ENCODE results near the gene TMEM204.
"Not testable (repeated sequence)": the region's sequence is repeated elsewhere in the genome, so short reads cannot be mapped to it uniquely, and the experiment has no call there.

TMEM204 gene

GRCh38 chr16:1560866-1561265 is 27.4 kb downstream of the TMEM204 start:
- no peak for DNase-seq

DNA sequence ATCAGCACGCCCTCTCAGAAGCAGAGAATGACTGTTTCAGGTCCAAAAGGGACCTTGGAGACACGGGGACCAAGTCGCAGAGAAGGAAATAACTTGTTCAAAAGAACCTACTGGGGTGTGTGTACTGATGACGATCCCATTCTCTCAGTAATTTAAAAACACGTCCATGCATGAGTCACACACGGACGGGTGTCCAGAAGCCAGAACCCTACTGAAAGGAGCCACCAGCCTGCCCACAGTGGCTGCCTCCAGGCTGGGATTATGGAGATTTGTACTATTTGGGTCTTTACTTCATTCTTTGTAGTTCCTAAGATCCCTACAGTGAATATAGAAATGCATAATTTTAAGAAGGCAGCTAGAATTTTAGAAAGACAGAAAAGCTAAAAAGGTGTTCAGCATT is 27.8 kb downstream of the TMEM204 start:
- DNase-seq = no peak

DNA sequence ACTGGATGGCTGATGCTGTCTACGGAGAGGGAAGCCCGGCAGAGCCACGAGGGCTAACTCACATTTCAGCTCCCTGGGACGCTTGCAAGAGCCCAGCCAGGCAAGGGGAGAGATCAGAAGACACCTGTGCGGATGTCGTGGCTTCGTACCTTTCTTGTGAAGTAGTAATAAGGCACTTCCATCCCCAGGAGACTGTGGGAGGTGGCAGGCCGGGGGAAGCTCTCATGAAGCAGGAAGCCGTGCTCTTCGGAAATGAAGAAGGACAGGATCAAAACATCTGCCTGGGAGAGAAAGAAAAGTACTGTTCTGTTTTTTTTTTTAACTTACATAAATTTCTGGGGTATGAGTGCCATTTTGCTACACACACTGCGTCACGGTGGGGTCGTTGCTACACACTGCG is 28.4 kb downstream of the TMEM204 start:
- no peak for DNase-seq

DNA sequence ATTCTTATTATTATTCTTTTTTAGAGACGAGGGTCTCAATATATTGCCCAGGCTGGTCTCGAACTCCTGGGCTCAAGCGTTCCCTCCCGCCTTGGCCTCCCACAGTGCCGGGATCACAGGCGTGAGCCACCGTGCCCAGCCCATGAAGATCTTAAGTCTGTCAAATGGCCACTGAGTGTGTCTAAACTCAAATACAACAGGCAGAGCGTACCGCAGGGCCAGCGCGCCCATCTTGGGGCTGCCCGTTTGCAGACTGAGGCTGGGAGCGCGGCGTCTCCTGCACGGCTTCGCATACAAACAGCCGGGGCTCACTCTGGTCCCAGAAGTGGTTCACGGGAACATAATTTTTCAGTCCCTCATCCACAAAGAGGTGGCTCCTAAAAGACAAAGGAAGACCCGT is 30.3 kb downstream of the TMEM204 start:
- no peak for DNase-seq

GRCh38 chr16:1564325-1564724 is 30.9 kb downstream of the TMEM204 start:
- DNase-seq = no peak

- no peak for DNase-seq
Observed at GRCh38 chr16:1565083-1565805, 31.8 kb downstream of the TMEM204 start.

- no peak for DNase-seq
Observed at GRCh38 chr16:1567988-1568387, 34.5 kb downstream of the TMEM204 start.

DNA sequence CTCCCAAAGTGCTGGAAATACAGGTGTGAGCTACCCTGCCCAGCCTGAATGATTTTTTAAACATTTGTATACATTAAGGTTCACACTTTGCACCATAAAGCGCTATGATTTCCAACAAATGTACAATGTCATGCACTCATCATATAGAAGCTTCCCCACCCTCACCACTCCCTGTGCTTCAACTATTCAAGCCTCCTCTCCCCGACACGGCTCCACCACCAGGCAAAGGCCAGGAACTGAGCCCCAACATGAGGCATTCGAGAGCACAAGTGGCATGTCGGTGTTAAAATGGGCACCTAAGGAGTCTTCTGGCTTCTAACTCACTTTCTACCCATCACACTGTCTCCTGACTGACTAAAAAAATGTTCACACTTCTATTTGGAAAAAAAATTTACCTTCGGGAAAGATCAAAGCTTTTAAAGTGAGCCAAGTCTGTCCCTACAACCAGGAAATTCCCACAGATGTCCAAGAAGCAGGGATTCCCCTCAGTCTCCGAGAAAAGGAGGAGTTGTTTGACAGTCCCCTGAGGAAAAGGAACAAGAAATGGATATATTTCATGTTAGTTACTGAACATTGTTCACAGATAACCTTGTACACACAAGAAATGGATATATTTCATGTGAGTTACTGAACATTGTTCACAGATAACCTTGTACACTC is 37.7 kb downstream of the TMEM204 start:
- DNase-seq = no peak

DNA sequence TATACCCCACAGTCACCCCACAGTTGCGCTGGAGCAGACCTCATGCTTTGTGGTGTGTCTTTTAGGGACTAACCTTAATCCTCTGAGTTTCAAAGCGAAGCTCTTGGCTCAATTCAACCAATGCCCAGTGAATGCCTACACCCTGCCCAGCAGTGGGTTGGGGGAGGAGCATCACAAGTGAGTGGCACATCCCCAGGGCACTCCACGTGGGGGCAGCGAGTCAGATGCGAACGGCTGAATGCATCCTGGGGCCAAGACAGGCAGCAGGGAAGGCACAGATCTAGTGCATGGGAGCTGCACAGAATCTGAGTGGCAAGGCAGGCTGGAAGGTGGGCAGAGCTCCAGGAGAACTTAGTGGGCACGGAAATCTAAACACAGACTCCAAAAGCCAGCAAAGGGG is 39.2 kb downstream of the TMEM204 start:
- DNase-seq = no peak

DNA sequence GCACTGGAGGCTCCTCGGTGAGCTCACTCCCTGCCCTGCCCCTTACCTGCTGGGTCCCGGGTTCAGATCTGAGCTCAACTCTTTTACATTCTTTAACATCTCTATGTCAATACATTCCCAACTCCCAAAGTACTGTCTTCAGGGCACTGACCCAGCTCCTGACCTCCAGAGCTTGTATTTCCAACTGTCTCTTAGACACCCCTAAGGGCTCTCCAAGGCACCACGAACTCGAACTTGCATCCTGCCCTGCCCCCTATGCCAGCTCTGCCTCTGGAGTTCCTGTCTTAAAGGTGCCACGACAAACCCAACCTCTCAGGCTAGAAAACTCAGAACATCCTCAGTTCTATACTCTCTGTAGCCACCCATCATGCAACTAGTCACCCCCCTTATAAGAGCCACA is 39.8 kb downstream of the TMEM204 start:
- DNase-seq = no peak

DNA sequence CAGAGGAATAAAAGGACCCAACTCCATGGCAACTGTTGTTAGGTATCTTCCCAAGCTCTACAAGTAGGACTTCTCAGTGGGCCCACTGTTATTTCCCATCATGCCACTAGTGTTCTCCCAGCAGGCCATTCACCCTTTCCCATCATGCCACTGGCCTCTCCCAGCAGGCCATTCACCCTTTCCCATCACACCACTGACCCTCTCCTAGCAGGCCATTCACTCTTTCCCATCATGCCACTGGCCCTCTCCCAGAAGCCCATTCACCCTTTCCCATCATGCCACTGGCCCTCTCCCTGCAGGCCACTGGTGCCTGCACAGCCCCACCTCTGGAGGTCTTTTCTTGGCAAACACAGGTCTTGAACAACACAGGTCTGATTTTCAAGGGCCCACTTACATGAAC is 42.1 kb downstream of the TMEM204 start:
- no peak for DNase-seq

DNA sequence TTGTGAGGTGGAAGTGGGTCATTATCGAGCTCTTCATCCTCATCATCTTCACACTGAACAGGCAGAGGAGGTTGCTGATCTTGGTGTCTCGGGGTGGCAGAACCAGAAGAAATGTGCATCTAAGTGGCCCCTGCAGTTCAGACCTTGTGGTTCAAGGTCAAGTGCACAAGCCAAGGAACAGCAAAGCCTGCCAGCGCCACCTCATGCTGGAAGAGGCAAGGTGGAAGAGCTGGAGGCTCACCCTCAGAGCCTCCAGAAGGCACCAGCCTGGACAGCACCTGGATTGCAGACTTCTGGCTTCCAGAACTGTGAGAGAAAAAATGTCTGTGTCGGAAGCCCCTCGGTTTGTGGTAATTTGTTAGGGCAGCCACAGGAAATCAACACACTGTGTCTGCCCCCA is 45.7 kb downstream of the TMEM204 start:
- no peak for DNase-seq

DNA sequence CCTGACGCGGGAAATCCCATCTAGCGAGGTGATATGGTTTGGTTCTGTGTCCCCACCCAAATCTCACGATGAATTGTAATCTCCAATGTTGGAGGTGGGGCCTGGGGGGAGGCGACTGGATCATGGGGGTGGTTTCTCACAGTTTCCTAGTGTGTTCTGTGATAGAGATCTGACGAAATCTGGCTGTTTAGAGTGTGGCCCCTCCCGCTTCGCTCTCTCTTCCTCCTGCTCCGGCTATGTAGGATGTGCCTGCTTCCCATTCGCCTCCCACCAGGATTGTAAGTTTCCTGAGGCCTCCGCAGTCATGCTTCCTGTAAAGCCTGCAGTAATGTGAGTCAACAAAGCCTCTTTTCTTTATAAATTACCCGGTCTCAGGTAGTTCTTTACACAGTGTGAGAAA is 46.8 kb downstream of the TMEM204 start:
- DNase-seq = no peak

DNA sequence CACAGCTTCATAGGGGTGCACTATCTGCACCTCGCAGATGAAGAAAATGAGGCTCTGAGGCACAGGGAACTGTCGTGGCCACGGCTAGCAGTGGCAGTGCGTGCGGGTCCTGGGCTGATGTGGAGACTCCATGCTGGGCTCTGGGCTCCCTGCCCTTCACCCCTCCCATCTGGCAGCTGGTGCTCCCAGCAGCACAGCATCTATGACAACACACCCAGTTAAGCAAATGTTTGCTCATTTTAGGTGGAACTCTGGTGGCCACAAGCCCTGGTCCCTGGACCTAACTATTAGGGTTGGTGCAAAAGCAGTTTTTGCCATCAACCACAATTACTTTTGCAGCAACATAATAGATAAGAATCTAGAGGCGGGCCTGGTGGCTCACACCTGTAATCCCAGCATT is 47.5 kb downstream of the TMEM204 start:
- DNase-seq = no peak

DNA sequence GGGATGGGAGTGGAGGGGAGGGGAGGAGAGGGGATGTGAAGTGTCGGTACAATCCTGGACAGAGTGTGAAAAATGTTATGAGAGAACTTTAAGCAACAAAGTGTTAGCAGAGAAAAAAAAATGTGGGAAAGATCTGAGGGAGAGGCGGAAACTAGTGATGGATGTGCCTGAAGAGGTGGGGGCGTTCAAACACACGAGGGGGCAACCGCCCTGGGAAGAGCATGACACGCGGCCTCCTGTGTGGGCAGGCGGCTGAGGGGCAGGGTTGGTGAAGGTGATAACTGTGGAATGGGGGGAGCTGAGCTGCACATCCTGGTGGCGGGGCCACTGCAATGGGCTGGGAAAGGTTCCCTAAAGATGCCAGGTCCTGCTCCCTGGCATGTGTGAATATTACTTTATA is 48.3 kb downstream of the TMEM204 start:
- no peak for DNase-seq

DNA sequence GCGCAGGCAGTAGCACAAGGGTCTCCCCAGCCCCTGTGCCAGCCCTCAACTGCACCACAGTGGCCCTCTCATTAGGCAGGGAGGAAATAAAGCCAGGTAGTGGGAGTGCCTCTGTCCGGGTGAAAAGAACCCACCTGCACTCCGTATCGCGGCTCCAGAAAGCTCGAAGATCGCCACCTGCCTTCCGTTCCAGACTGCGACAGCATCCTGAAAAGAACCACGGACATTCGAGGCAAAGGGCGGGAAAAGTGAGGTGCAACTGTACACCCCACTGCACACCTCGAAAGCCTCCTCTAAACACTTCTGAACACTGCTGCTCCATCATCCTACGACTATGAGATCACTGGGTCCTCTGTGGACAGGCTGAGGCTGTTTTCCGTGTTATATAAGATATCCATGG is 49.7 kb downstream of the TMEM204 start:
- DNase-seq = no peak

- DNase-seq = no peak
Observed at GRCh38 chr16:1584926-1585484, 51.5 kb downstream of the TMEM204 start.

GRCh38 chr16:1590366-1590765 is 56.9 kb downstream of the TMEM204 start:
- DNase-seq = no peak

GRCh38 chr16:1590930-1591705 is 57.7 kb downstream of the TMEM204 start:
- DNase-seq = no peak

GRCh38 chr16:1592446-1592845 is 59.0 kb downstream of the TMEM204 start:
- DNase-seq = no peak

DNA sequence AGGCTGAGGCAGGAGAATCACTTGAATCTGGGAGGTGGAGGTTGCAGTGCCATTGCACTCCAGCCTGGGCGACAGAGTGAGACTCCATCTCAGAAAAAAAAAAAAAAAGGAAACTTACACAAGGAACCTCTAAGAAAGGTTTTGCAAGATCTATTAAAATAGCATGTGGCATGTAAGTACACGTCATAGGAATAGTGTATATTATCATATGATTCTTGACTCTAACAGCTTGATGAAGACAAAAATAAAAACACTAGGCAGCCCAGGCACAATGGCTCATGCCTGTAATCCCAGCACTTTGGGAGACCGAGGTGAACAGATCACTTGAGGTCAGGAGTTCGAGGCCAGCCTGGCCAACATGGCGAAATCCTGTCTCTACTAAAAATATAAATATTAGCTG is 62.0 kb downstream of the TMEM204 start:
- DNase-seq = not testable (repeated sequence)

- no peak for DNase-seq
Observed at GRCh38 chr16:1596516-1596915, 63.0 kb downstream of the TMEM204 start.

GRCh38 chr16:1597154-1597553 is 63.7 kb downstream of the TMEM204 start:
- no peak for DNase-seq

- DNase-seq = no peak
Observed at GRCh38 chr16:1601031-1601430, 67.6 kb downstream of the TMEM204 start.

Data from DMS 273 treated with DMSO at 0.1 percent for 48 hours (cell line).